ENCODE results near the gene SLC43A3.
"Not testable (repeated sequence)": the region's sequence is repeated elsewhere in the genome, so short reads cannot be mapped to it uniquely, and the experiment has no call there.

SLC43A3 gene

GRCh38 chr11:57407941-57408475, 18.9 kb downstream of the SLC43A3 start:
- DNase-seq (ENCODE audit: extremely low read depth in 1 of 2, low read depth in 1 of 2) = no peak

DNA sequence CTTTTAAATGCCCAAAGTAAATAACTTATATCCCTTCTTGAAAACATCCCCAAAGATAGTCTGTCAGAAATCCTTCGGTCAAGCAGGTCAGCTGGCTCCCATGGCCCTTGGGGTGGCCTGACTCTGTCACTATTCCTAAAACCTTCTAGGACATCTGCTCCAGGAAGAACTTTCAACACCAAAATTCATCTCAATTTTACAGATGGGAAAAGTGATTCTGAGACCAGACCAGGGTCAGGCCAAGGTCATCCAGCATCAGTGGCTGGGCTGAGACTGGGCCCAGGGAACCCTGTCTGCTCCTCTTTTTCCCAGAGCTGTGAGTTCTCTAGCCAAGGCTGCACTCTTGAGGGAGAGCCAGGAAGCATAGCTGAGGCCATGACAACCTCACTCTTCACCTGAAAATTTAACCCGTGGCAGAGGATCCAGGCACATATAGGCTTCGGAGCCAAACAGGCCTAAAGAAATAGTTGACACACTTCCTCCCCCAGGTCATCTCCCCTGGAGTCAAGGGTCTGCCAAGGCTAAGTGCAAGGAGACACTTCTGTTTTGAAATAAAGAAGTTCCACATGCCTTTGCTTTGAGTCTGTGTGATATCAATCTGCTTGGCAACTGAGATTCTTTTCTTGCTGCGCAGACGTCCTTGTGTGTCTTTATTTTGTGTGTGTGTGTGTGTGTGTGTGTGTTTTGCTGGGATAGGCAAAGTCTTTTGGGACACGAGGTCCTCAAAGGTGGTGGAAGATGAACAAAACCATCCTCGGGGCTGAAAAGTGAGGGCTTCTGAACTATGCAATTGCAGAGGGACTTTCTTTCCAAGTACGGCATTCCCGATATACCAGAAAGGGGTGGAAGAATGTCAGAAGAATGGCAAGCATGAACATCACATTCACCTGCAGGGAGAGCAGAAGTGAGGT, 19.7 kb downstream of the SLC43A3 start:
- DNase-seq (ENCODE audit: extremely low read depth in 1 of 2, low read depth in 1 of 2) = no peak

DNA sequence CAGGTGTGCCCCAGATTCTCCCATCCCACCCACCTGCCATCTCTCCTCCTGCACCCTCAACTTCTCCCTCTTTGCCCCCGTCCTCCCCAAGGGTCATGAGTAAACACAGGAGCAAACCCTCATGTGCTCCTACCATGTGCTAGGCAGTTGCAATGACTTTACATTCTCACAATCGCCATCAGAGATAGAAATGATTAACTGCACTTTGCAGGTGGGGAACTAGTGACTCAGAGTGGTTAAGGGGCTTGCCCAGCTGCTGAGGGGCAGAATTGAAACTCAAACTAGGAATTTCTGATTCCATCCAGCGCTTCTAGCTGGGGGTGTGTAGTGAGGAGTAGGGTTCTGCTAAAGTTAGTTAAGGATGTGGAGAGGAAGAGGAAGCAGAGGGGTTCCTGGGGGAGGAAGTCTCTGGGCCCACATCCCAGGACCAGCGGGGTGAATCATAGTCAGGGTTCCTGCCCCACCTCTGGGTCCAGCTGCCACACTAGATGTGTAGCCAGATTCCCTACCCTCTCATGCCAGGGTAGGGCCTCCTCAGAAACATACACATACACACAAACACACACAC, 20.5 kb downstream of the SLC43A3 start:
- no peak for DNase-seq (ENCODE audit: extremely low read depth in 1 of 2, low read depth in 1 of 2)

DNA sequence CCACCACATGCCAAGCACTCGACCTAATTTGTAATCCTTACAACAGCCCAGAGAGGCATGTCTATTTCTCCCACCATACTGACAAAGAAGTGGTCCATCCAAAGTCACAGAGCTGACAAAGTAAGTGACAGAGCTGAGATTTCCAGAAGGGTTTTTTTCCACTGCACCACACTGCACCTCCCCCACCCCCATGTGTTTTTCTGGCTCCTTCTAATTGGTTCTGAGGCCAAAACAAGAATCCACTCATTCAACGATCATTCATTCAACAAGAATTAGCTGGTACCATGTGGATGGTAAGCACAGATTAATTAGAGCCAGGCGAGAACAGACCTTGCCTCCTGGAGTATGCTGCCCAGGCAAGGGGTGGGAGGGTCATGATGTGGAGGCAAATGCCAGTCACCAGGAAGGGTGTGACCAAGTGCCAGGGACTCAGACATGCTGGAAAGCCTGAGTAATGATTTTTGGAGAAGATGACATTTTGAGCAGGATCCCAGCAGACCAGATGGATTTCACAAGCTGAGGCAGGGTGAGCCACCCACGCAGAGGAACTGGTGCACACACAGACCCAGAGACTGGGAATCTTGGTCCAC, 21.6 kb downstream of the SLC43A3 start:
- DNase-seq (ENCODE audit: extremely low read depth in 1 of 2, low read depth in 1 of 2) = no peak

DNA sequence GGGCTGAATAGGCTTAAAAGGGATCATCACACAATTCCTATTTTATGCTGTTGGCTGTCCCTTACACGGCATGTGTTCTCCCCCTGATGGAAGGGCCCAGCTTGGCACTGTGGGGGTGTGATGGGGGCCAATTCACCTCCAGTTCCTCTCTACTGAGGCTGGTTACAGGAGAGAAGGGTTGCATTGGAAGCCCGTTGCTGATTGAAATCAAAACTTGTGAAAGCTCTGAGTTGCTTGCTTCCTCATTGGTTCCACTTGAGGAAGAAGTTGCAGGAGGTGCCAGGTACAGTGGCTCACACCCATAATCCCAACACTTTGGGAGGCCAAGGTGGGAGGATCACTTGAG, 23.1 kb downstream of the SLC43A3 start:
- DNase-seq (ENCODE audit: extremely low read depth in 1 of 2, low read depth in 1 of 2) = no peak

- not testable (repeated sequence) for DNase-seq (ENCODE audit: extremely low read depth in 1 of 2, low read depth in 1 of 2)
These were observed 23.7 kb downstream of the SLC43A3 start for GRCh38 chr11:57403003-57403801.

- DNase-seq (ENCODE audit: extremely low read depth in 1 of 2, low read depth in 1 of 2) = no peak
These were observed 24.5 kb downstream of the SLC43A3 start for GRCh38 chr11:57402188-57403002.

GRCh38 chr11:57399972-57400578, 26.8 kb downstream of the SLC43A3 start:
- DNase-seq (ENCODE audit: extremely low read depth in 1 of 2, low read depth in 1 of 2) = no peak

DNA sequence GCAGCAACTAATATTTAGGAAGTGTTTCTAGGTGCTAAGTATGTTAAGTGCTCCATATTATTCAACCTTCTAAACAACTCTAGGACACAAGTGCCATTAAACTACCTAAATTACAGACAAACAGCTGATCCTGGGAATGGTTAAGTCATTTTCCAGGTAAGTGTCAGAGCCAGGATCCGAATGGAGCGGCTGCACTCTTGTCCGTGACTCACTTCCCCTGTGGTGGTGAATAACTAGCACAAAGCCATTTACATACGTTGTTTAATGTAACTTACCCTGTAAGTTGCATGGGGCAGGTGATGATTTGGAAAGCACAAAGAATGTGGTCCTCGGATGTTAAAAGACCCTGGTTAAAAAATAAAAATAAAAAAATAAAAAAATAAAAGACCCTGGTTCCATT, 27.7 kb downstream of the SLC43A3 start:
- DNase-seq (ENCODE audit: extremely low read depth in 1 of 2, low read depth in 1 of 2) = no peak

- no peak for DNase-seq (ENCODE audit: extremely low read depth in 1 of 2, low read depth in 1 of 2)
These were observed 29.4 kb downstream of the SLC43A3 start for GRCh38 chr11:57397394-57397990.

GRCh38 chr11:57396744-57397143, 30.2 kb downstream of the SLC43A3 start:
- DNase-seq (ENCODE audit: extremely low read depth in 1 of 2, low read depth in 1 of 2) = no peak

GRCh38 chr11:57395905-57396623, 30.9 kb downstream of the SLC43A3 start:
- DNase-seq (ENCODE audit: extremely low read depth in 1 of 2, low read depth in 1 of 2) = no peak

DNA sequence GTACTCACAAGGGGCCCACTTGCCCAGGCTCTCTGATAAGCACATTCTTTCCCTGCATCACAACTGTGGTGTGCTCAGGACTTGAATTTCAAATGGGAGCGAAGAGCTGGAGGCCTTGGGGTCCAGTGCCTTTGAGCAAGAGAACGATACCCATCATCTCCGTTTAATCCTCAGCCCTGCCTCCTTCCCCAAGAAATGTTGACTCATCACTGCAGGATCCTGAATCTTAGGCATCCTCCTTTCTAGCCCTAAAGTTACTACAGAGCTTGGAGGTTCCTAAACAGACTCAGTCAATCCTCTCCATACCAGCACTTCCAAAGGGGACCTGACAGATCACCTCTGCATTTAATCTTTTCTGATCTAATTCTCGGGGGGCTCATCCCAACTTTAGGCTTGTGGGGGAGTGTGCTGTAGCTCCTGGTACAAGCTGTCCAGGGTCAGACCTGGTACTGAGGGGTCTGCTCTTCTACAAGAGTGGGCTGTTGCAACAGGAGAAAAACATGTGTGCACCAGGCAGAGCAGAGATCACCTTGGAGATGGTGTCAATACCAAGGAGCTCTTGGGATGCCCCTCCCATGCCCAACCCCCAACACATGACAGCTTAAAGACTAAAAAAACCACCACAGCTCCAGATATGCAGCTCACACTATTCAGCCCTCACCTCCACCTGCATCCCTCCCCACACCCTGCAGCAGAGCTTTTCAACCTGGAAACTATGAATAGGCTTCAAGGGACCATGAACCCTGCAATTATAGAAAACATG, 32.5 kb downstream of the SLC43A3 start:
- DNase-seq (ENCODE audit: extremely low read depth in 1 of 2, low read depth in 1 of 2) = no peak

DNA sequence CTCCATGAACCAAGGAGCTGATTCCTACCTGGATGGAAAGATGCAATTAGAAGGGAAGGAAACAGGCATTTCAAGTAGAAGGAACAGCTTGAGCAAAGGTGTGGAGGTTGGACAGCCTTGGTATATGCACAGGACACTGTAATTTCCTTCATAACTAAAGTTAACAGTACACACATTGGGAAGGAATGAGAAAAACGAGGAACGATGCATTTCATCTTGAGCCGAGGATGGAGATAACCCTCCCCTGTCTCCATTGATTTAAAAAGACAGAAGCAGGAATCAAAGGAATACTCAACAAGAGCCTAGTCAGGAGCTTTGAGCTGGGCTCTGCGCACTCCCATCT, 34.2 kb downstream of the SLC43A3 start:
- DNase-seq (ENCODE audit: extremely low read depth in 1 of 2, low read depth in 1 of 2) = no peak

- no peak for DNase-seq (ENCODE audit: extremely low read depth in 1 of 2, low read depth in 1 of 2)
These were observed 34.7 kb downstream of the SLC43A3 start for GRCh38 chr11:57392066-57392762.

GRCh38 chr11:57391539-57391938, 35.4 kb downstream of the SLC43A3 start:
- DNase-seq (ENCODE audit: extremely low read depth in 1 of 2, low read depth in 1 of 2) = no peak

GRCh38 chr11:57391111-57391510, 35.8 kb downstream of the SLC43A3 start:
- DNase-seq (ENCODE audit: extremely low read depth in 1 of 2, low read depth in 1 of 2) = no peak

DNA sequence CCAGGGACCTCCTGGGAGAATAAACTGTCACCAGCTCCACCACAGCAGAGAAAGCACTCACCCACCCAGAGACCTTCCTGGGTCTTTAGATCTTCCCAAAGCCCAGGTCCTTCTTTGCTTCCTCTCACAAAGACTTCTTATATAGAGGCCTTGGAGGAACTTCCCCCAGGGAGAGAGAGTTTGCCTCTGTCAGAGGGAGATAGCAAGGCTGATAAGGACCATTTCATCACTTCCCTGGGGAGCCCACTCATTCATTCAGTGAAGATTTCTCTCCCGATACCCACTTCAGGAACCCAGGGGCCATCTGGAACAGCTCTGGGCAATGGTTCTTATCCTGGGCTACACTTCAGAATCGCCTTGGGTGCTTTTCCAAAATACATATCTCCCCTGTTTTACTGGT, 36.4 kb downstream of the SLC43A3 start, which contains the start of gene PRG2:
Gene PRG2 (minus strand): TSS at position 116 of the 400 bp plus-strand sequence. CDS start 706 bp downstream, outside the sequence.
- DNase-seq (ENCODE audit: extremely low read depth in 1 of 2, low read depth in 1 of 2) = no peak
